WTC11 (cell line): ENCODE data around the gene DHRS7B. TPM values are rescaled to one million over a fixed set of nuclear protein-coding genes. Genes with fewer than 3 reads are reported as not detected.

Source experiments
- ATAC-seq: fragments of 200-7000 bp; cut with Tn5 transposase; 2 replicates; pipeline ENCODE4 v1.10.0; 2021; ENCODE audit warnings: mild to moderate bottlenecking, moderate library complexity
- CTCF ChIA-PET: fragments of 300-600 bp; sonication (Branson Sonifier 250); formaldehyde crosslinking; loops from one replicate; lab custom pipeline; 2021; ENCODE audit warnings: antibody characterized with exemption; lab: Charles Lee
- POLR2A ChIA-PET: fragments of 350-600 bp; sonication (Branson Sonifier 250); formaldehyde crosslinking; loops from one replicate; lab custom pipeline; 2021; ENCODE audit warnings: antibody characterized with exemption; lab: Charles Lee
- DNase-seq: peaks from one replicate; pipeline ENCODE4 v3.0.0; 2021; ENCODE audit warnings: low spot score
- H3K27ac Mint-ChIP-seq: 2 replicates; pipeline ENCODE4 v1.8.0; 2021; ENCODE audit warnings: mixed read lengths
- H3K27me3 Mint-ChIP-seq: 2 replicates; pipeline ENCODE4 v1.8.0; 2021; ENCODE audit warnings: low read depth, mild to moderate bottlenecking, moderate library complexity, mixed read lengths
- H3K36me3 Mint-ChIP-seq: 2 replicates; pipeline ENCODE4 v1.8.0; 2021; ENCODE audit warnings: mixed read lengths
- H3K4me1 Mint-ChIP-seq: 2 replicates; pipeline ENCODE4 v1.8.0; 2022; ENCODE audit warnings: mixed read lengths
- H3K4me3 Mint-ChIP-seq: 2 replicates; pipeline ENCODE4 v1.8.0; 2021; ENCODE audit warnings: mild to moderate bottlenecking, moderate library complexity, mixed read lengths
- H3K9me3 Mint-ChIP-seq: 2 replicates; pipeline ENCODE4 v1.8.0; 2021; ENCODE audit warnings: mixed read lengths
- AFF4 ChIP-seq: sonication (generic); formaldehyde crosslinking; IDR thresholded peaks from 2 replicates; pipeline ENCODE4 v1.8.1; 2023; ENCODE audit warnings: mild to moderate bottlenecking, missing genetic modification reagents, borderline replicate concordance
- ATF2 ChIP-seq: sonication (generic); formaldehyde crosslinking; IDR thresholded peaks from 2 replicates; pipeline ENCODE4 v1.8.1; 2022; ENCODE audit warnings: low read depth, missing genetic modification reagents, borderline replicate concordance
- E2F1 ChIP-seq: sonication (generic); formaldehyde crosslinking; IDR thresholded peaks from 2 replicates; pipeline ENCODE4 v1.8.0; 2022; ENCODE audit warnings: mild to moderate bottlenecking, missing genetic modification reagents
- E2F4 ChIP-seq: sonication (generic); formaldehyde crosslinking; IDR thresholded peaks from 2 replicates; pipeline ENCODE4 v1.8.1; 2022; ENCODE audit warnings: low read depth, mild to moderate bottlenecking, moderate library complexity, missing genetic modification reagents, borderline replicate concordance
- ELF4 ChIP-seq: sonication (generic); formaldehyde crosslinking; IDR thresholded peaks from 2 replicates; pipeline ENCODE4 v1.8.1; 2022; ENCODE audit warnings: low read depth, mild to moderate bottlenecking, moderate library complexity, missing genetic modification reagents
- ESRRA ChIP-seq: sonication (generic); formaldehyde crosslinking; IDR thresholded peaks from 2 replicates; pipeline ENCODE4 v1.8.1; 2022; ENCODE audit warnings: mild to moderate bottlenecking, missing genetic modification reagents, borderline replicate concordance
- FOXK1 ChIP-seq: sonication (generic); formaldehyde crosslinking; IDR thresholded peaks from 2 replicates; pipeline ENCODE4 v1.8.0; 2022; ENCODE audit warnings: mild to moderate bottlenecking, moderate library complexity, missing genetic modification reagents
- NFYB ChIP-seq: sonication (generic); formaldehyde crosslinking; conservative IDR thresholded peaks from 2 replicates; pipeline ENCODE4 v1.8.0; 2022; ENCODE audit warnings: low read depth, missing genetic modification reagents
- NR1H2 ChIP-seq: sonication (generic); formaldehyde crosslinking; IDR thresholded peaks from 2 replicates; pipeline ENCODE4 v1.9.0; 2021; ENCODE audit warnings: mild to moderate bottlenecking, moderate library complexity, missing genetic modification reagents
- SMAD3 ChIP-seq: sonication (generic); formaldehyde crosslinking; IDR thresholded peaks from 2 replicates; pipeline ENCODE4 v1.8.0; 2022; ENCODE audit warnings: missing genetic modification reagents, mild to moderate bottlenecking, borderline replicate concordance
- STAT6 ChIP-seq: sonication (generic); formaldehyde crosslinking; conservative IDR thresholded peaks from 2 replicates; pipeline ENCODE4 v1.8.1; 2023; ENCODE audit warnings: mild to moderate bottlenecking, low read depth, missing genetic modification reagents, moderate library complexity
- TP53 ChIP-seq: sonication (generic); formaldehyde crosslinking; IDR thresholded peaks from 2 replicates; pipeline ENCODE4 v1.8.1; 2023; ENCODE audit warnings: mild to moderate bottlenecking, missing genetic modification reagents
- ZBTB43 ChIP-seq: sonication (generic); formaldehyde crosslinking; IDR thresholded peaks from 2 replicates; pipeline ENCODE4 v1.8.1; 2023; ENCODE audit warnings: mild to moderate bottlenecking, missing genetic modification reagents
- ZNF138 ChIP-seq: sonication (generic); formaldehyde crosslinking; conservative IDR thresholded peaks from 2 replicates; pipeline ENCODE4 v1.8.1; 2022; ENCODE audit warnings: mild to moderate bottlenecking, moderate library complexity, missing genetic modification reagents
- total RNA-seq: library from RNA; stranded (reverse); gene quantifications from 3 replicates; pipeline ENCODE4 v1.2.3, GENCODE V29; 2021

DHRS7B gene
- total RNA-seq, 1 experiment from 2014 or later = 15.6 TPM

GRCh38 chr17:21079196-21079595 is 47.6 kb upstream of the DHRS7B start:
- Mint-ChIP-seq H3K4me3 (no peak overlapping the region), H3K27ac (no peak overlapping the region), H3K4me1 (peaks cover 29% of the 10 kb centered on the region), H3K36me3 (peaks cover 15% of the 10 kb centered on the region), H3K9me3 (peaks cover 24% of the 10 kb centered on the region), H3K27me3 (no peaks in the 10 kb centered on the region; the same call in 1 of the 2 replicates)
- DNase-seq (no peak), ATAC-seq (no peak)
- ChIA-PET POLR2A (interaction anchor here (0.9 kb wide), 1 partner anchor 46 kb away, joined by 9 read pairs; no protein-coding TSS in a partner anchor), CTCF (interaction anchor here (0.7 to 2.0 kb wide), 5 partner anchors 20 to 432 kb away, joined by 3 to 7 read pairs (median 3); no protein-coding TSS in a partner anchor)
- TF ChIP-seq E2F4 (no peak), FOXK1 (CRISPR knock-in tag) (no peak), NFYB (CRISPR knock-in tag) (no peak), ELF4 (no peak), ESRRA (no peak), NR1H2 (no peak), ZBTB43 (no peak), ZNF138 (CRISPR knock-in tag) (no peak), AFF4 (CRISPR knock-in tag) (no peak), STAT6 (CRISPR knock-in tag) (no peak), TP53 (CRISPR knock-in tag) (no peak), ATF2 (CRISPR knock-in tag) (no peak), SMAD3 (CRISPR knock-in tag) (no peak), E2F1 (CRISPR knock-in tag) (no peak)
